Brain pericyte (primary cell): Measurements from ENCODE around the gene GULP1.
"Not testable (repeated sequence)": the region's sequence is repeated elsewhere in the genome, so short reads cannot be mapped to it uniquely, and the experiment has no call there.

Experiments
- DNase-seq: peaks from one replicate; pipeline ENCODE4 v3.0.0-alpha.2; 2012; ENCODE audit warnings: low read depth, low spot score

The GULP1 gene

DNA sequence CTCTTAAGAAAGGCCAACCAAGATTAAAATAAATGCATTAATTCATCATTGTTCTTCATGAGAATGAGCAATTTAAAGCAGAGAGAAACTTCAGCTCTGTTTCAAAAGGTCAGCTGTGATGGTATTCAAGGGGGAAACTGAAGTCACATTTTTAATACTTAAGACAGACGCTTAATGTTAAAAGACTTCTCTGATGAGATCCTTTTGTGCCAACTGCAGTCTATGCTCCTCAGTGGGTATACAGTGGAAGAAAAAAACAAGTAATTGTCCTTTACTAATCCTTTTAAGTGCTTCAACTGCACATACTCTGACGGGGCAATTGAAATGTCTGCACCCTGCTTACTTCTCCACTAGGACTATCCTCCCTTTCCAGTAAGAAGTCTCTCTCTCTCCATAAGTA is 309.7 kb downstream of the GULP1 start:
- DNase-seq, result no peak

GRCh38 chr2:188601927-188602326 is 310.3 kb downstream of the GULP1 start:
- DNase-seq, result no peak

DNA sequence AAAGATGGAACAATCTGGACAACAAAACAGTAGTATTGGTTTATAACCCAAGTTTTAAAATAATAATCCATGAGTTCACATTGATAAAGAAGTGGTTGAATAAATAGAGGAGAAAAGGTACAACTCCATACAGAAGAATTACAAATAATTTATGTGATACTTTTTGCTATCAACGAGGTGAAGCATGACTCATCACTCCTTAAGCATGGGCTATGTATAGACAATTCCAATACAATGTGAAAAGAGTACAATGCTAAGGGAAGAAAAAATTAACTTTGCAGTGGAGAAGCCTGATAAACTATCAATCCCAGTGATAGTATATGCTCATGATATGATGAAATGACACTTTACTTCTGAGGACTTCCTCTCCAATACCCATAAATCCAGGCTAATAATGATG is 312.9 kb downstream of the GULP1 start:
- no peak for DNase-seq

DNA sequence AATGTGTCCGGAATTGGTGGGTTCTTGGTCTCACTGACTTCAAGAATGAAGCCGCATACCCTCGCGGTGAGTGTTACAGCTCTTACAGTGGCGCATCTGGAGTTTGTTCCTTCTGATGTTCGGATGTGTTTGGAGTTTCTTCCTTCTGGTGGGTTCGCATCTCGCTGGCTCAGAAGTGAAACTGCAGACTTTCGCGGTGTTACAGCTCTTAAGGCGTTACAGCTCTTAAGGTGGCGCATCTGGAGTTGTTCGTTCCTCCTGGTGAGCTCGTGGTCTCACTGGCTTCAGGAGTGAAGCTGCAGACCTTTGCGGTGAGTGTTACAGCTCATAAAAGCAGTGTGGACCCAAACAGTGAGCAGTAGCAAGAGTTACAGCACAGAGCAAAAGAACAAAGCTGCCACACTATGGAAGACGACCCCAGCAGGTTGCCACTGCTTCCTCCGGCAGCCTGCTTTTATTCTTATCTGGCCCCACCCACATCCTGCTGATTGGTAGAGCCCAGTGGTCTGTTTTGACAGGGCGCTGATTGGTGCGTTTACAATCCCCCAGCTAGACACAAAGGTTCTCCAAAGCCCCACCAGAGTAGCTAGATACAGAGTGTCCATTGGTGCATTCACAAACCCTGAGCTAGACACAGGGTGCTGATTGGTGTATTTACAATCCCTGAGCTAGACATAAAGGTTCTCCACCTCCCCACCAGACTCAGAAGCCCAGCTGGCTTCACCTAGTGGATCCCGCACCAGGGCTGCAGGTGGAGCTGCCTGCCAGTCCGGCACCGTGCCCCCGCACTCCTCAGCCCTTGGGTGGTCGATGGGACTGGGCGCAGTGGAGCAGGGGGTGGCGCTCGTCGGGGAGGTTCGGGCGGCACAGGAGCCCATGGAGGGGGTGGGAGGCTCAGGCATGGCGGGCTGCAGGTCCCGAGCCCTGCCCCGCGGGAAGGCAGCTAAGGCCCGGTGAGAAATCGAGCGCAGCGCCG is 314.2 kb downstream of the GULP1 start:
- not testable (repeated sequence) for DNase-seq

DNA sequence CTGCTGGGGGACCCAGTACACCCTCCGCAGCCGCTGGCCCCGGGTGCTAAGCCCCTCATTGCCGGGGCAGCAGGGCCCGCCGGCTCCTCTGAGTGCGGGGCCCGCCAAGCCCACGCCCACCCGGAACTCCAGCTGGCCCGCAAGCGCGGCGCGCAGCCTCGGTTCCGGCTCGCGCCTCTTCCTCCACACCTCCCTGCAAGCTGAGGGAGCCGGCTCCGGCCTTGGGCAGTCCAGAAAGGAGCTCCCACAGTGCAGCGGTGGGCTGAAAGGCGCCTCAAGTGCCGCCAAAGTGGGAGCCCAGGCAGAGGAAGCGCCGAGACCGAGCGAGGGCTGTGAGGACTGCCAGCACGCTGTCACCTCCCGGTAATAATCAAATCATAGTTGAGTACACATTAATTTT is 314.9 kb downstream of the GULP1 start:
- DNase-seq, result not testable (repeated sequence)

DNA sequence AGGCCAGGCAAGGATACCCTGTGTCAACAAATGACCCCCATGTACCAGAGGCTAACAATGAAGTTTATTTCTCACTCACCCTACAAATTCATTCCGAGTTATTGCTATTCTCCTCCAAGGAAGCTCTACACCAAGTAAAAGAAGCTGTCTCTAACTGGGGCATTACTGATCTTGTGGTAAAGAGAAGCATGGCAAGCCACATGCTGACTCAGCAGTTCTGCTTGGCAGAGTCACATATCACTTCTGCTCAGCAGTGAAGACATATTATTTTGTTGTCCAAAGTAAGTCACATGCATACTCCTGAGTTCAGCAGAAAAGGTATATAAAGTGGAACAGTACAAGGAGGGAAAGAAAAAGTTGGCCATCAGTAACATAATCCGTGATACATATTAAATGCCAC is 315.8 kb downstream of the GULP1 start:
- no peak for DNase-seq

GRCh38 chr2:188609321-188610049 is 317.8 kb downstream of the GULP1 start:
- no peak for DNase-seq

- DNase-seq, result no peak
Measured at GRCh38 chr2:188610050-188610444, 318.4 kb downstream of the GULP1 start.

DNA sequence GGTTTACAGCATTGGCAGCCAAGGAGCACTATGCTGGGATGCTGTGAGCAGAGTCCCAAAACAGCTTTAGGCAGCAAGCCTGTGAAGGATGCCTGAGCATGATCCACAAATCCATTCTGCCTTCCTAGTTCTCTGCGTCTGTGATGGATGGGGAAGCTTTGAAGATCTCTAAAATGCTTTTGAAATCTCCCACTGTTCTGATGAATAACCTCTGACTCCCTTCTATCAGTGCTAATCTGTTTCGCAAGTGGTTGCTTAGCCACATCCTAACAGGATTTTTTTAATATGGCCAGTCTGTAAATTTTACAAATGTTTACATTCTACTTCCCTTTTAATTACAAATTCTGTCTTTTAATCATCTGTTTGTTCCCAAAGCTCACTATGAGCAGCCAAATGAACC is 319.2 kb downstream of the GULP1 start:
- DNase-seq, result no peak

- no peak for DNase-seq
Measured at GRCh38 chr2:188619146-188619545, 327.5 kb downstream of the GULP1 start.

DNA sequence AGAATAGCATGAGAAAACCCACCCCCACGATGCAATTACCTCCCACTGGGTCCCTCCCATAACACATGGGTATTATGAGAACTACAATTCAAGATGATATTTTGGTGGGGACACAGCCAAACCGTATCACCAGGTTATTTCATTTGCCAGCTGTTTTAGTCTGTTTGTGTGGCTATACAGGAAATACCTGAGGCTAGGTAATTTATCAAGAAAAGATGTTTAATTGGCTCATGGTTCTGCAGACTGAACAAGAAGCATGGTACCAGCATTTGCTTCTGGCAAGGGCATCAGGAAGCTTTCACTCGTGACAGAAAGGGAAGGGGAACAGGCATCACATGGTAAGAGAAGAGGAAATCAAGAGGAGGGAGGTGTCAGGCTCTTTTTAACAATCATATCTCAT is 329.2 kb downstream of the GULP1 start:
- DNase-seq, result no peak

GRCh38 chr2:188622601-188623260 is 331.1 kb downstream of the GULP1 start:
- no peak for DNase-seq

DNA sequence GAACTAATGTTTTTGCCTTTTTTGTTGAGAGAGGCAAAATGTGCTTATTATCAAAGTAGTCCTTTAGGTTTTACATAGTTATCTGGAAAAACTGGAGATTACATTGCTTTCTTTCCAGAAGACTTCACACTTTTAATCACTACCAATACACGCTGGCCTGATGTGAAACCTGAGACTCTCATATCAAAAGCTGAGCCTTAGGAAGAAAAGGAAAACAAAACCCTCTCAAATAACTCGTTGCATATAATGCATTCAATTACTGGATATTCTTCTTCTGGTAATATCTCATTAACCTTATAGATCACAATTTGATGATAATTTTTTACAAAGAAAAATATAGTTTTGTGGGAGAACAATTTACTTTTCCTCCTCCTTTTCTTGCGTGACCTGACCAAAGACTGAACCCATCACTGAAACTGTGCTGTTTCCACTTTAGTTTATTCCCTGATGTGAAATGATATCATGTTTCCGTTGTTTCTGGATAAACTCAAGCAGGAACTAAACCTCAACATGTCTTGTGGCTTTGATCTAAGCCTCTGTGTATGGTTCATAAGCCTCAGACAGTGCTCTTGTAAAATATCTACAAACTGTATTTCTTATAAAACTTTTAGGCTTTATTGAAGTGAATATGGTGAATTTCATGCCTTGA is 332.4 kb downstream of the GULP1 start:
- peak; percentile 70 for DNase-seq

GRCh38 chr2:188627471-188627870 is 335.8 kb downstream of the GULP1 start:
- DNase-seq, result no peak

- no peak for DNase-seq
Measured at GRCh38 chr2:188628989-188629752, 337.5 kb downstream of the GULP1 start.

GRCh38 chr2:188629753-188630527 is 338.3 kb downstream of the GULP1 start:
- DNase-seq, result peak; percentile 63

GRCh38 chr2:188631037-188631809 is 339.5 kb downstream of the GULP1 start:
- no peak for DNase-seq

DNA sequence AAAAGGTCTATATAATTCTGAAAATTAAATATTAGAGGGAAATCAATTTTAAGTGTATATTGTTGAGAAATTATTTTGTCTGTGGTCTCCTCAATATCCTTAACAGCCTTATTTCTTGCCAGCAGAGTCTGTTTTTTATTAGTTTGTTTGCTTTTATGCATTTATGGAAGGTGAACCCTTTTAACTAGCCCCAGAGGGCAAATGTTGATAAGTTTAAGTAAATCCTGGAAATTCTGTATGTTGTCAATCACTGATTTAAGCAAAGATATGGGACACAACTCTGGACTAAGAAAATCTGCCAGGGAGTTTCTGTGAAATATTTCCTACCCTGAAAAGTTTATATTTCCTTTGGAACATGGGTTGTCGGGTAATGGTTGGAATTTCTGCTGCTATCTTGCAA is 343.0 kb downstream of the GULP1 start:
- DNase-seq, result no peak
